PC-3 (cell line): Measurements from ENCODE around the gene SH2D3C.

Source experiments
- EZH2 ChIP-seq: fragments of 300-600 bp; sonication (generic); IDR thresholded peaks from one replicate; pipeline ENCODE4 v1.6.1; 2017; ENCODE audit warnings: antibody characterized with exemption, mild to moderate bottlenecking, low read length; ENCODE audit not compliant: unreplicated experiment
- TF ChIP-seq, protein P1 (sequence below): fragments of 300-600 bp; sonication (generic); conservative IDR thresholded peaks from 2 replicates; pipeline ENCODE4 v1.5.1; 2017; ENCODE audit warnings: antibody characterized with exemption, low read depth, mild to moderate bottlenecking, low read length

DNA sequence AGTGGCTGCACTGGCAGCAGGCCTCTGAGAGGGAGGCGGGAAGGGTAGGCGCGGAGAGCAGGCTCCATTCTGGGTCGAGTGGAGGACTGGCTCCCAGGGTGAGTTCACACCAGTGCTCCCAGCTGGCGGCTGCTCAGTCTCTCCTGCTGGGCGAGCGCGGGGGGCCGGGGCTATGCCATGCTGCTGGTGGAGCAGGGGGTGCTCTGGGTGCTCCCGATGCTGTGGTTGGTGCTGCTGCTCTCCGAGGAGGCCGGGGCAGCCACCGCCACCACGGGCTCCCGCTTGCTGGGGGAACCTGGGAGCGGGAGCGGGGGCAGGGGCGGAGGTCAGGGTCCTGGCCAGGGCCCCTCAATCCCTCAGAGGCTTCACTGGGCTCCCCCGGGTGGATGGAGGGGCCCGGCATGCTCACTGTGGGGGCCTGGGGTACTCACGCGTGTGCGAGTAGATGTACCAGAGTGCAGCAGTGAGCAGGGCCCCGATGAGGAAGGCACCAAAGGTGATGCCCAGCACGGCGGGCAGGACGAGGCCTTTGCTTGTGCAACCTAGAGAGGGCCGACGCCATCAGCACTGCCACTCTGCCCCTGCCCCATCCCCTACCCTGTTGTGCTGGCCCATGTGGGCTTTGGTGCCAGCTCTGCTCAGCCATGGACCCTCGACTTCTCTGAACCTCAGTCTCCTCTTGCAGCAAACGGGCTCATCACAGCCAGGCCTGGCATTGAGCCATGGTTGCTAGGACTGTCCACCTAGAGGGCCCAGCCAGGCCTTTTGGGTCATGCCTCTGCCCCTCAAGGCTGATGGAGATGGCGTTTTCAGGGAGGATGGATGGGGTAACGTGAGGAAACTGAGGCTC, 37.3 kb upstream of the SH2D3C start:
- TF ChIP-seq, protein P1, sequence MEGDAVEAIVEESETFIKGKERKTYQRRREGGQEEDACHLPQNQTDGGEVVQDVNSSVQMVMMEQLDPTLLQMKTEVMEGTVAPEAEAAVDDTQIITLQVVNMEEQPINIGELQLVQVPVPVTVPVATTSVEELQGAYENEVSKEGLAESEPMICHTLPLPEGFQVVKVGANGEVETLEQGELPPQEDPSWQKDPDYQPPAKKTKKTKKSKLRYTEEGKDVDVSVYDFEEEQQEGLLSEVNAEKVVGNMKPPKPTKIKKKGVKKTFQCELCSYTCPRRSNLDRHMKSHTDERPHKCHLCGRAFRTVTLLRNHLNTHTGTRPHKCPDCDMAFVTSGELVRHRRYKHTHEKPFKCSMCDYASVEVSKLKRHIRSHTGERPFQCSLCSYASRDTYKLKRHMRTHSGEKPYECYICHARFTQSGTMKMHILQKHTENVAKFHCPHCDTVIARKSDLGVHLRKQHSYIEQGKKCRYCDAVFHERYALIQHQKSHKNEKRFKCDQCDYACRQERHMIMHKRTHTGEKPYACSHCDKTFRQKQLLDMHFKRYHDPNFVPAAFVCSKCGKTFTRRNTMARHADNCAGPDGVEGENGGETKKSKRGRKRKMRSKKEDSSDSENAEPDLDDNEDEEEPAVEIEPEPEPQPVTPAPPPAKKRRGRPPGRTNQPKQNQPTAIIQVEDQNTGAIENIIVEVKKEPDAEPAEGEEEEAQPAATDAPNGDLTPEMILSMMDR: no peak
- no peak for TF ChIP-seq EZH2
